ENCODE results near the gene RFK.

DNA sequence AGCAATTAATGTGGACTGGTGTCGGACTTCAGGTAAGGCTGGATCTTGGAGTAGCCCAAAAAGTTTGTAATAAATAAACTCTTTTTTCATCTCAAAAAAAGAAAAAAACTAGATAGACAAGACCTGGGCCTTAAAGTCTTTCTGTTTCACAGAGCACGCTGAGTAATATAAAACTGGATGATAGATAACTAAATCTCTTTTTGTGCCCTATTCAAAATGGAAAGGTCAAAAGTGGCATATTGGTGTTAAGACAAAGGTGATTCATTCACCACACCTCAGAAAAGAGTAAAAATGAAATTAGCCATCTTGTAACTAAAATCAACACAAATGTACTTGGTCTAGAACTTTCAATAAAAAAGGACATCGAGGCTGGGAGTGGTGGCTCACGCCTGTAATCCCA is 30.3 kb upstream of the RFK start:
- TF ChIP-seq CTCF (IDR thresholded peaks at IDR 0.05) (no peak), POLR2A (IDR thresholded peaks at IDR 0.05) (no peak)

Data from thyroid gland (tissue), 4 donors.